Astrocyte (in vitro differentiated cells and primary cell): Measurements from ENCODE around the gene SLBP. TPM values are rescaled to one million over a fixed set of nuclear protein-coding genes. Genes with fewer than 3 reads are reported as not detected.
A peak's percentile ranks its signal among the peaks of the same experiment; 100 is the strongest.

Experiments
- DNase-seq: peaks from one replicate; pipeline ENCODE4 v3.0.0-alpha.2; 2010; ENCODE audit warnings: low read depth
- FAIRE-seq: peaks from 2 replicates; lab custom pipeline; 2011; peaks lifted over from hg19 to GRCh38; lab: Jason Lieb, UNC
- H2AFZ ChIP-seq: 2 replicates; pipeline ENCODE4 v1.6.0; 2012; ENCODE audit warnings: low read depth, low read length, inconsistent platforms
- H3K27ac ChIP-seq: 2 replicates; pipeline ENCODE4 v1.5.1; 2011; ENCODE audit warnings: low read depth, low read length, inconsistent platforms
- H3K27me3 ChIP-seq: 2 replicates; pipeline ENCODE4 v1.6.0; 2011; ENCODE audit warnings: low read length, inconsistent platforms; ENCODE audit not compliant: insufficient read depth
- H3K36me3 ChIP-seq: 2 replicates; pipeline ENCODE4 v1.5.1; 2011; ENCODE audit warnings: low read length, inconsistent platforms; ENCODE audit not compliant: insufficient read depth
- H3K4me1 ChIP-seq: 2 replicates; pipeline ENCODE4 v1.5.1; 2011; ENCODE audit warnings: low read length, inconsistent platforms; ENCODE audit not compliant: insufficient read depth
- H3K4me2 ChIP-seq: 2 replicates; pipeline ENCODE4 v1.6.0; 2012; ENCODE audit warnings: low read length, inconsistent platforms
- H3K4me3 ChIP-seq: 2 replicates; pipeline ENCODE4 v1.5.1; 2011; ENCODE audit warnings: low read depth, mild to moderate bottlenecking, low read length, inconsistent platforms; ENCODE audit not compliant: insufficient read depth
- H3K79me2 ChIP-seq: 2 replicates; pipeline ENCODE4 v1.6.0; 2012; ENCODE audit warnings: mild to moderate bottlenecking, low read length, inconsistent platforms; ENCODE audit not compliant: insufficient read depth
- H3K9ac ChIP-seq: 2 replicates; pipeline ENCODE4 v1.6.0; 2012; ENCODE audit warnings: mild to moderate bottlenecking, low read length, inconsistent platforms
- H3K9me3 ChIP-seq: 2 replicates; pipeline ENCODE4 v1.5.1; 2012; ENCODE audit warnings: low read depth, mild to moderate bottlenecking, low read length, inconsistent platforms; ENCODE audit not compliant: insufficient read depth
- H4K20me1 ChIP-seq: 2 replicates; pipeline ENCODE4 v1.6.0; 2012; ENCODE audit warnings: low read length, inconsistent platforms; ENCODE audit not compliant: insufficient read depth
- H3K27ac Mint-ChIP-seq: one replicate; pipeline ENCODE4 v1.8.0; 2021; ENCODE audit warnings: mild to moderate bottlenecking, mixed read lengths; ENCODE audit not compliant: unreplicated experiment
- H3K27me3 Mint-ChIP-seq: one replicate; pipeline ENCODE4 v1.8.0; 2021; ENCODE audit warnings: low read depth, mixed read lengths; ENCODE audit not compliant: unreplicated experiment
- H3K36me3 Mint-ChIP-seq: one replicate; pipeline ENCODE4 v1.8.0; 2021; ENCODE audit warnings: low read depth, mixed read lengths; ENCODE audit not compliant: unreplicated experiment
- H3K4me1 Mint-ChIP-seq: one replicate; pipeline ENCODE4 v1.8.0; 2021; ENCODE audit warnings: low read depth, mixed read lengths; ENCODE audit not compliant: unreplicated experiment
- H3K4me3 Mint-ChIP-seq: one replicate; pipeline ENCODE4 v1.8.0; 2021; ENCODE audit warnings: mild to moderate bottlenecking, moderate library complexity, mixed read lengths; ENCODE audit not compliant: unreplicated experiment
- H3K9me3 Mint-ChIP-seq: one replicate; pipeline ENCODE4 v1.8.0; 2021; ENCODE audit warnings: mild to moderate bottlenecking, mixed read lengths; ENCODE audit not compliant: unreplicated experiment
- EZH2 ChIP-seq: IDR thresholded peaks from 2 replicates; pipeline ENCODE4 v1.6.1; 2012; ENCODE audit warnings: mild to moderate bottlenecking, low read length, inconsistent platforms; ENCODE audit not compliant: insufficient read depth
- total RNA-seq: library from RNA; stranded (reverse); gene quantifications from 2 replicates; pipeline ENCODE4 v1.2.1, GENCODE V29; 2021
- TF ChIP-seq, protein P1 (sequence below): IDR thresholded peaks from 2 replicates; pipeline ENCODE4 v1.5.1; 2011; ENCODE audit warnings: low read depth, mild to moderate bottlenecking, inconsistent platforms, low read length, moderate library complexity; ENCODE audit not compliant: insufficient read depth

The SLBP gene
- total RNA-seq, 1 donor from 2014 or later = 44.5 TPM

DNA sequence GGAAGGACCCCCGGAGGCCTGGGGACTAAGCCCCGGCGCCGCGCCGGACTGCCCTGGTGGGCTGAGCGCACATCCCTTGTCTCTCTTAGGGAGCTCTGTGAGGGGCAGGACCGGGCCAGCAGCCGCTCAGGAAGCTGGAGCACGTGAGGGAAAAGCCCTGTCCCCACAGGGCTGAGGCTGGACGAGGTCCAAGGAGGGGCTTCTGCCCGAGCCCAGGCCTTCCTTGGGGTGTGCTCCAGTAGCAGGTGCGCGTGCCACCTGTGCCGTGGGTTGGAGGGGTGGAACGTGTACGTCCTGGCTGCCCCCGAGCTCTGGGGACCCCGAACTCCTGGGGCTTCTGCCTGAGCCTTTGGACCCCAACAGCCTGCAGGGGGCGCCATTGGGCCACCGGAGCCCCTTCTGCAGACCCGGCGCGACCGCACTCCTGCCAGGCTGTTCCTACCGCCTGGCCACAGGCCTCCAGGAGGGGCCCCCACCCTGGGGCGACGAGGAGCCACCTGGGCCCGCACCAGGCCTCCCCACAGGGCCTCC, 36.4 kb upstream of the SLBP start:
- peak overlapping the region; percentile 34 for H2AFZ ChIP-seq
- no peak for FAIRE-seq
- no peaks in the 10 kb centered on the region for H3K9me3 Mint-ChIP-seq

DNA sequence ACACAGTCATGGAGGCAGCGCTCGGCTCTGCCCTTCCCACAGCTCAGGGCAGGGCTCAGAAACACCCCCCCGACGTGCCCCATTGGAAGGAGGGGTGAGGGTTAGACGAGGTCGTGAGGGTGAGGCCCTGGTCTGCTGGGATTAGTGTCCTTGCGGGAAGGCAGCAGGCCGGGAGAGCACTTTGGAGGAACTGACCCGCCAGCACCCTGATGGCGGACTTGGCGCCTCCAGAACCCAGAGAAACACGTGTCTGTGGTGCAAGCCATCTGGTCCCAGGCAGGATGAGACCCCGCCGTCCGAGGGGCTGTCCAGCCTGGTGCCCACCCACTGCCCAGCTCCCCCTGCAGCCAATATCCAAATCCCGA, 35.5 kb upstream of the SLBP start:
- Histone ChIP-seq H3K27ac (no peak overlapping the region), H2AFZ (no peak overlapping the region), H3K27me3 (no peaks in the 10 kb centered on the region), H3K36me3 (no peaks in the 10 kb centered on the region), H3K4me3 (no peak overlapping the region), H3K4me2 (no peak overlapping the region), H4K20me1 (peaks cover 5% of the 10 kb centered on the region), H3K9ac (no peak overlapping the region), H3K79me2 (no peaks in the 10 kb centered on the region), H3K4me1 (no peaks in the 10 kb centered on the region), H3K9me3 (no peaks in the 10 kb centered on the region)
- no peak for FAIRE-seq
- H3K27ac Mint-ChIP-seq = no peak overlapping the region
- no peaks in the 10 kb centered on the region for H3K4me1 Mint-ChIP-seq
- no peak overlapping the region for H3K4me3 Mint-ChIP-seq
- H3K9me3 Mint-ChIP-seq = no peaks in the 10 kb centered on the region
- H3K27me3 Mint-ChIP-seq = no peaks in the 10 kb centered on the region
- TF ChIP-seq, protein P1, sequence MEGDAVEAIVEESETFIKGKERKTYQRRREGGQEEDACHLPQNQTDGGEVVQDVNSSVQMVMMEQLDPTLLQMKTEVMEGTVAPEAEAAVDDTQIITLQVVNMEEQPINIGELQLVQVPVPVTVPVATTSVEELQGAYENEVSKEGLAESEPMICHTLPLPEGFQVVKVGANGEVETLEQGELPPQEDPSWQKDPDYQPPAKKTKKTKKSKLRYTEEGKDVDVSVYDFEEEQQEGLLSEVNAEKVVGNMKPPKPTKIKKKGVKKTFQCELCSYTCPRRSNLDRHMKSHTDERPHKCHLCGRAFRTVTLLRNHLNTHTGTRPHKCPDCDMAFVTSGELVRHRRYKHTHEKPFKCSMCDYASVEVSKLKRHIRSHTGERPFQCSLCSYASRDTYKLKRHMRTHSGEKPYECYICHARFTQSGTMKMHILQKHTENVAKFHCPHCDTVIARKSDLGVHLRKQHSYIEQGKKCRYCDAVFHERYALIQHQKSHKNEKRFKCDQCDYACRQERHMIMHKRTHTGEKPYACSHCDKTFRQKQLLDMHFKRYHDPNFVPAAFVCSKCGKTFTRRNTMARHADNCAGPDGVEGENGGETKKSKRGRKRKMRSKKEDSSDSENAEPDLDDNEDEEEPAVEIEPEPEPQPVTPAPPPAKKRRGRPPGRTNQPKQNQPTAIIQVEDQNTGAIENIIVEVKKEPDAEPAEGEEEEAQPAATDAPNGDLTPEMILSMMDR = no peak
- TF ChIP-seq EZH2 = no peak
- no peak for DNase-seq
- peaks cover 4% of the 10 kb centered on the region for H3K36me3 Mint-ChIP-seq

More for the DNA sequence above, 36.4 kb upstream of the SLBP start:
- H3K27ac Mint-ChIP-seq = no peak overlapping the region
- peaks cover 2% of the 10 kb centered on the region for H3K36me3 Mint-ChIP-seq
- no peak overlapping the region for H3K27ac ChIP-seq
- no peaks in the 10 kb centered on the region for H3K27me3 ChIP-seq
- H3K4me1 Mint-ChIP-seq = no peaks in the 10 kb centered on the region
- no peak for DNase-seq
- H4K20me1 ChIP-seq = peaks cover 5% of the 10 kb centered on the region
- H3K9me3 ChIP-seq = no peaks in the 10 kb centered on the region
- TF ChIP-seq, protein P1 = peak; percentile 36
- peak; percentile 7 for TF ChIP-seq EZH2
- peak overlapping the region; percentile 41 for H3K4me2 ChIP-seq
- H3K27me3 Mint-ChIP-seq = no peaks in the 10 kb centered on the region
- no peaks in the 10 kb centered on the region for H3K79me2 ChIP-seq
- no peak overlapping the region for H3K9ac ChIP-seq
- H3K4me1 ChIP-seq = no peaks in the 10 kb centered on the region
- H3K4me3 ChIP-seq = no peak overlapping the region
- no peak overlapping the region for H3K4me3 Mint-ChIP-seq
- H3K36me3 ChIP-seq = no peaks in the 10 kb centered on the region

- H3K4me1 ChIP-seq = no peaks in the 10 kb centered on the region
- peaks cover 5% of the 10 kb centered on the region for H4K20me1 ChIP-seq
- Mint-ChIP-seq H3K4me3 (no peak overlapping the region), H3K36me3 (peaks cover 6% of the 10 kb centered on the region), H3K27me3 (no peaks in the 10 kb centered on the region), H3K9me3 (no peaks in the 10 kb centered on the region), H3K4me1 (no peaks in the 10 kb centered on the region), H3K27ac (no peak overlapping the region)
- no peak overlapping the region for H3K4me3 ChIP-seq
- DNase-seq (no peak), FAIRE-seq (no peak)
- H2AFZ ChIP-seq = no peak overlapping the region
- no peaks in the 10 kb centered on the region for H3K9me3 ChIP-seq
- no peak for TF ChIP-seq EZH2
- TF ChIP-seq, protein P1 = no peak
- H3K9ac ChIP-seq = no peak overlapping the region
- H3K27ac ChIP-seq = no peak overlapping the region
- H3K79me2 ChIP-seq = no peaks in the 10 kb centered on the region
- H3K36me3 ChIP-seq = no peaks in the 10 kb centered on the region
- H3K4me2 ChIP-seq = no peak overlapping the region
- no peaks in the 10 kb centered on the region for H3K27me3 ChIP-seq
Measured at GRCh38 chr4:1746919-1747602, 34.9 kb upstream of the SLBP start.
